CD4-positive, alpha-beta T cell treated with Interleukin-6 at 100 ng/mL for 8 hours (primary cell): ENCODE data around the gene AFM.

Experiments used
- DNase-seq: peaks from one replicate; pipeline ENCODE4 v3.0.0-alpha.2; 2020; ENCODE audit warnings: mixed read lengths, low spot score

AFM gene

GRCh38 chr4:73451404-73451803 lies 30.1 kb upstream of the AFM start:
- DNase-seq, result no peak

- no peak for DNase-seq
Observed at GRCh38 chr4:73451981-73452747, 29.4 kb upstream of the AFM start.

- DNase-seq, result no peak
Observed at GRCh38 chr4:73452953-73453700, 28.4 kb upstream of the AFM start.

GRCh38 chr4:73453701-73454005 lies 27.9 kb upstream of the AFM start:
- no peak for DNase-seq

GRCh38 chr4:73454920-73455319 lies 26.6 kb upstream of the AFM start:
- no peak for DNase-seq

GRCh38 chr4:73456177-73457022 lies 25.1 kb upstream of the AFM start:
- DNase-seq, result no peak

- DNase-seq, result no peak
Observed at GRCh38 chr4:73458184-73459047, 23.1 kb upstream of the AFM start.

- DNase-seq, result no peak
Observed at GRCh38 chr4:73459048-73459421, 22.5 kb upstream of the AFM start.

- DNase-seq, result no peak
Observed at GRCh38 chr4:73460913-73461522, 20.5 kb upstream of the AFM start.

GRCh38 chr4:73468170-73468569 lies 13.4 kb upstream of the AFM start:
- DNase-seq, result no peak

- no peak for DNase-seq
Observed at GRCh38 chr4:73470728-73471127, 10.8 kb upstream of the AFM start.

GRCh38 chr4:73477176-73477575 lies 4.4 kb upstream of the AFM start:
- no peak for DNase-seq

- DNase-seq, result no peak
Observed at GRCh38 chr4:73479323-73479722, 2.2 kb upstream of the AFM start.

- no peak for DNase-seq
Observed at GRCh38 chr4:73485085-73485484, 3.5 kb downstream of the AFM start.

GRCh38 chr4:73485596-73485995 lies 4.1 kb downstream of the AFM start:
- no peak for DNase-seq

- DNase-seq, result no peak
Observed at GRCh38 chr4:73486497-73486896, 5.0 kb downstream of the AFM start.

- no peak for DNase-seq
Observed at GRCh38 chr4:73487233-73487632, 5.7 kb downstream of the AFM start.

GRCh38 chr4:73499996-73500765 lies 18.6 kb downstream of the AFM start:
- DNase-seq, result no peak

- no peak for DNase-seq
Observed at GRCh38 chr4:73501664-73502265, 20.2 kb downstream of the AFM start.

GRCh38 chr4:73505567-73505966 lies 24.0 kb downstream of the AFM start:
- no peak for DNase-seq
